Activated CD8-positive, alpha-beta T cell treated with anti-CD3 and anti-CD28 coated beads, Interleukin-2, amount 10 ng/mL, durations not matched to agents 7 days and 5 days (primary cell): ENCODE results near the gene SRSF4. TPM values are rescaled to one million over a fixed set of nuclear protein-coding genes. Genes with fewer than 3 reads are reported as not detected.
"Not testable (repeated sequence)": the region's sequence is repeated elsewhere in the genome, so short reads cannot be mapped to it uniquely, and the experiment has no call there.

Experiments
- ATAC-seq: fragments of 150-1000 bp; cut with Tn5 transposase; one replicate; pipeline ENCODE4 v1.10.0; 2021; ENCODE audit warnings: moderate library complexity
- CTCF ChIA-PET: fragments of 350-600 bp; sonication (Branson Sonifier 250); formaldehyde crosslinking; loops from one replicate; lab custom pipeline; 2021; ENCODE audit warnings: antibody characterized with exemption; lab: Charles Lee
- POLR2A ChIA-PET: fragments of 350-600 bp; sonication (Branson Sonifier 250); formaldehyde crosslinking; loops from one replicate; lab custom pipeline; 2021; ENCODE audit warnings: antibody characterized with exemption; lab: Charles Lee
- DNase-seq: peaks from one replicate; pipeline ENCODE4 v3.0.0-alpha.2; 2020
- H3K27ac Mint-ChIP-seq: one replicate; pipeline ENCODE4 v1.8.0; 2021; ENCODE audit warnings: mild to moderate bottlenecking, mixed read lengths
- H3K27me3 Mint-ChIP-seq: one replicate; pipeline ENCODE4 v1.8.0; 2021; ENCODE audit warnings: low read depth, mixed read lengths
- H3K36me3 Mint-ChIP-seq: one replicate; pipeline ENCODE4 v1.8.0; 2021; ENCODE audit warnings: low read depth, mixed read lengths
- H3K4me1 Mint-ChIP-seq: one replicate; pipeline ENCODE4 v1.8.0; 2021; ENCODE audit warnings: low read depth, mixed read lengths
- H3K4me3 Mint-ChIP-seq: one replicate; pipeline ENCODE4 v1.8.0; 2021; ENCODE audit warnings: mild to moderate bottlenecking, mixed read lengths
- H3K9me3 Mint-ChIP-seq: one replicate; pipeline ENCODE4 v1.8.0; 2022; ENCODE audit warnings: mixed read lengths; ENCODE audit not compliant: insufficient read depth
- total RNA-seq, 2 experiments: library from RNA; stranded (reverse); gene quantifications; one replicate each; pipeline ENCODE4 v1.2.3, GENCODE V29; 2021

Gene SRSF4
- total RNA-seq, 2 experiments from 2014 or later, result 122 to 124 TPM

DNA sequence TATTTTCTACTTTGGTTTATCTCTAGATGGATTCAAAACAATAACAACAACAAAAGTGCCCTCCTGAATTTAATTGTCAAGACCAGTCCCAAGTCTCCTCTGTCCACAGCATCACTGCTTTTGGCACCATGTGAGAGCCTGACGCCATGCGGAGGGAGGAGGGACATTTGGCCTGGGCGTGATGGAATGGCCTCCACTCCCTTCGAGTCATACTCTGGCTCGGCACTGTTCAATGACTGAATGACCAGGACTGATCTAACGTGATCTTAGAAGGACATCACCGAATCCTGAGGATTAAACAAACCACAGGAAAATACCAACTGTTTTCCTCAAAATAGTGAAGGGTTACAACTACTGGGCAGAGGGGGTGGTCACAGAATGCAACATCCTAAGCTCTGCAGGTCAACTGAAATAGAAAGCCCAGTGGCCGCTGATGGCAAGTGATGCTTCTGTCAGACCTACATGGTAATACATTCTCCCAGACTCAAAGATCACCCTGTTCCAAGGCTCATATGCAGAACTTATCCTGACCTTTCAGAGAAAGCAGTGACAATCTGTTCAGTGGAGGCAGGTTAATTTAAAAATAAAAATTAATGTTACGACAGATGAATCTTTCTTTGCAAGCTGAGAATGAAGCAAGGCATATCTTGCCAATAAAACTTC is 19.1 kb downstream of the SRSF4 start:
- POLR2A ChIA-PET, result interaction anchor here (1.3 kb wide), 1 partner anchor 18 kb away, joined by 4 read pairs; no protein-coding TSS in a partner anchor
- ATAC-seq (no peak), DNase-seq (no peak)
- H3K27me3 Mint-ChIP-seq, result no peaks in the 10 kb centered on the region
- H3K4me1 Mint-ChIP-seq, result peaks cover 57% of the 10 kb centered on the region
- H3K4me3 Mint-ChIP-seq, result no peak overlapping the region
- H3K27ac Mint-ChIP-seq, result no peak overlapping the region
- no peaks in the 10 kb centered on the region for H3K9me3 Mint-ChIP-seq
- CTCF ChIA-PET, result interaction anchor here (2.9 kb wide), 1 partner anchor 8 kb away, joined by 8 read pairs; no protein-coding TSS in a partner anchor
- peaks cover 70% of the 10 kb centered on the region for H3K36me3 Mint-ChIP-seq

DNA sequence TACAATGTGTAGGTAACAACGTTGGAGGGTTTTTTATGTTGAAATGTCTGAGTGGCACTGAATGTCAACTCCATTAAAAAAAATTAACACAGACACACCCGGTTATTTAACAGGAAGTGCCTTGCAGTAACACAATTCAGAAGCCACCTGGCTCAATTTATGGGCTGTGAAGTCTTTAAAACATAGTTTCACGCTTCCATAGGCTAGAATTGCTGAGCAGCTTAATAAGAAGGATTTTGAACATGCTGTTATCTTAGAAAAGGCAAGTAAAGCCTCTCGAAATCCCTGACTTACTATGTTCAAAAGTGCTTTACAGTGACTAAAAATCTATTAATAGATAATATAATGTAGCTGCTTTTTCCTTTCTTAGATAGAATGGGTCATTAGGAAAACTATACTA is 19.7 kb downstream of the SRSF4 start:
- Mint-ChIP-seq H3K4me1 (peaks cover 51% of the 10 kb centered on the region), H3K4me3 (no peak overlapping the region), H3K9me3 (no peaks in the 10 kb centered on the region), H3K36me3 (peaks cover 69% of the 10 kb centered on the region), H3K27me3 (no peaks in the 10 kb centered on the region), H3K27ac (peak overlapping the region; percentile 46)
- ChIA-PET POLR2A (interaction anchor here (1.3 kb wide), 1 partner anchor 18 kb away, joined by 4 read pairs; no protein-coding TSS in a partner anchor), CTCF (interaction anchor here (2.9 kb wide), 1 partner anchor 9 kb away, joined by 8 read pairs; no protein-coding TSS in a partner anchor)
- DNase-seq, result no peak
- no peak for ATAC-seq

DNA sequence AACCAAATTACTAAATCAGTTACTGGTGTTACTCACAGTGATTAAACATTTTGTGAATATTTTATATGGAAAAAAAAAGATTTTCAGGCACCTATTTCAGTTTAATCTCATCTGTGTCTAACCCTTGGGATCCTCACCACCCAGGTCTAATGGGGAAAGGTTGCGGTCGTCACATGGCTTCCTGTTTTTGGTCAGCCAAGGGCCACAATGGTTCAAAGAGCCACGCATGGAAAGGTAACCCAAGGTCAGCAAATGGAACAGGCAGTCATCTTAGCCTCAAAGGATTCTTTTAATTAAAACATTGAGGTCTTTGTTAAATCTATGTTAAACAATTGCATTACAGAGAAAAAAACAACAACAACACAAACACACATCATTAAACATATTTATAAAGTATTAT is 21.9 kb downstream of the SRSF4 start:
- H3K4me3 Mint-ChIP-seq, result no peak overlapping the region
- no peak for ATAC-seq
- peaks cover 65% of the 10 kb centered on the region for H3K36me3 Mint-ChIP-seq
- CTCF ChIA-PET, result interaction anchor here (1.2 to 2.9 kb wide), 2 partner anchors 9 to 11 kb away, joined by 3 to 8 read pairs; no protein-coding TSS in a partner anchor
- DNase-seq, result no peak
- no peak overlapping the region for H3K27ac Mint-ChIP-seq
- H3K4me1 Mint-ChIP-seq, result peaks cover 29% of the 10 kb centered on the region
- POLR2A ChIA-PET, result no interaction called here
- no peaks in the 10 kb centered on the region for H3K27me3 Mint-ChIP-seq
- H3K9me3 Mint-ChIP-seq, result no peaks in the 10 kb centered on the region

DNA sequence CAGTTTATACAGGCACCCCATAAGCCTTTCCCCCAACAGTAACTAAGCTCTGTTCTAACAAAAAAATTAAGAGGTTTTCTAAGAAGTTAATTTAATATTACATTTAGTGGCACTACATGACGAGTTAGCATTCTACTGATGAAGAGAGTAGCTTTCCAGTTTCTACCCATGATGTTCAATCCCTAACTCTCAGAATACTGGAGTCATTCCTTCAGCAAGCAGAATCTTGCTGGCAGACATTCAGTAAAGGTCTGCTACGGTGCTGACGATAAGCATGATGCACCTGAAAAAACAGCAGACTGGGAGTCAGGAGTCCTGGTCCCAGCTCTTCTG is 24.5 kb downstream of the SRSF4 start:
- H3K27me3 Mint-ChIP-seq, result no peaks in the 10 kb centered on the region
- ChIA-PET CTCF (interaction anchor here (1.2 to 1.4 kb wide), 2 partner anchors 45 to 372 kb away, joined by 3 read pairs; no protein-coding TSS in a partner anchor), POLR2A (interaction anchor here (0.9 kb wide), 1 partner anchor 9 kb away, joined by 3 read pairs; no protein-coding TSS in a partner anchor)
- DNase-seq (no peak), ATAC-seq (no peak)
- peaks cover 12% of the 10 kb centered on the region for H3K4me1 Mint-ChIP-seq
- peaks cover 66% of the 10 kb centered on the region for H3K36me3 Mint-ChIP-seq
- H3K4me3 Mint-ChIP-seq, result no peak overlapping the region
- H3K27ac Mint-ChIP-seq, result no peak overlapping the region
- no peaks in the 10 kb centered on the region for H3K9me3 Mint-ChIP-seq

GRCh38 chr1:29156543-29157268 is 25.0 kb downstream of the SRSF4 start:
- Mint-ChIP-seq H3K27me3 (no peaks in the 10 kb centered on the region), H3K27ac (peak overlapping the region; percentile 34), H3K9me3 (no peaks in the 10 kb centered on the region), H3K4me1 (peaks cover 10% of the 10 kb centered on the region), H3K4me3 (no peak overlapping the region), H3K36me3 (peaks cover 72% of the 10 kb centered on the region)
- POLR2A ChIA-PET, result interaction anchor here (0.9 kb wide), 1 partner anchor 10 kb away, joined by 3 read pairs; no protein-coding TSS in a partner anchor
- no peak for ATAC-seq
- CTCF ChIA-PET, result interaction anchor here (1.2 to 1.4 kb wide), 2 partner anchors 46 to 372 kb away, joined by 3 read pairs; no protein-coding TSS in a partner anchor
- DNase-seq, result no peak

DNA sequence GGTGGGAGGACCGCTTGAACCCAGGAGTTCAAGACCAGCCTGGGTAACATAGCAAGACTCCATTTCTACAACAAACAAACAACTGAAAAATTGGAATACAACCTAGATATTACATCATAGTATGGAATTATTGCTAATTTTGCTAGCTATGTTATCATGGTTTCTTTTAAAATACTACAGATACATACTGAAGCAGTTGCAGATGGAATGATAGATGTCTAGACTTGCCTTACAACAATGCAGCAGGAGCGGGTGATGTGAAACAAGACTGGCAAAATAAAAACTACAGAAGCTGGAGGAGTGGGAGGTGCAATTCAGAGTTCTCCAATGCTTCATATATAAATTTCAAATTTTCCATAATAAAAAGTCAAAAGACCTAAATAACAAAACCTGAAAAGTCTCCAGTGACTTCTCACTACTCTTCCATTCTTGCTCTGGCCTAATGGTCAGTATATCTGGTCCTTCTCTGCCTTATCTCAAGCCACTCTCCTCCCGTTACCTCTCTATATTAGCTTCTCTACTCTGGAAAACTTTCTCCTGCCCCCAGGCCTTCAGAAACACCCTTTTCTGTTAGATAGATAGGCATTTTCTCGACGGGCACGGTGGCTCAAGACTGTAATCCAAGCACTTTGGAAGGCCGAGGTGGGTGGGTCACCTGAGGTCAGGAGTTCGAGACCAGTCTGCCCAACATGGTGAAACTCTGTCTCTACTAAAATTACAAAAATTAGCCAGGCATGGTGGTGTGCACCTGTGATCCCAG is 29.5 kb downstream of the SRSF4 start:
- ChIA-PET CTCF (interaction anchor here (1.4 to 1.5 kb wide), 2 partner anchors 18 to 50 kb away, joined by 3 to 6 read pairs; no protein-coding TSS in a partner anchor), POLR2A (no interaction called here)
- ATAC-seq, result no peak
- Mint-ChIP-seq H3K4me3 (no peak overlapping the region), H3K27me3 (no peaks in the 10 kb centered on the region), H3K27ac (no peak overlapping the region), H3K4me1 (no peaks in the 10 kb centered on the region), H3K36me3 (peaks cover 86% of the 10 kb centered on the region), H3K9me3 (no peaks in the 10 kb centered on the region)
- DNase-seq, result no peak

DNA sequence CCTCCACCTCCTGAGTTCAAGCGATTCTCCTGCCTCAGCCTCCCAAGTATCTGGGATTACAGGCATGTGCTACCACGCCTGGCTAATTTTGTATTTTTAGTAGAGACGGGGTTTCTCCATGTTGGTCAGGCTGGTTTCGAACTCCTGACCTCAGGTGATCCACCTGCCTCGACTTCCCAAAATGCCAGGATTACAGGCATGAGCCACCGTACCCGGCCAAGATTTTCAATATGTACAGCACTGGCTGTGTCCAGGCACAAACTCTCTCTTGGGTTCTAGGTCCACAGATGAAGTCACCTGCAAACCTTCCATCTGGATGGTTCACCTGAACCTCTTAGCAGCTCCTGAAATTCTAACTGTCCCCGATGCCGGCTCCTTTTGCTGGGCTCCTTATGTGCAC is 31.4 kb downstream of the SRSF4 start:
- H3K4me1 Mint-ChIP-seq, H3K9me3 Mint-ChIP-seq, POLR2A ChIA-PET, H3K27me3 Mint-ChIP-seq, H3K27ac Mint-ChIP-seq, ATAC-seq, DNase-seq, H3K4me3 Mint-ChIP-seq: not testable (repeated sequence)
- CTCF ChIA-PET, result interaction anchor here (1.1 kb wide), 1 partner anchor 10 kb away, joined by 3 read pairs; no protein-coding TSS in a partner anchor
- peaks cover 87% of the 10 kb centered on the region for H3K36me3 Mint-ChIP-seq

GRCh38 chr1:29148656-29149491 is 32.8 kb downstream of the SRSF4 start:
- no peaks in the 10 kb centered on the region for H3K9me3 Mint-ChIP-seq
- no peak overlapping the region for H3K27ac Mint-ChIP-seq
- ChIA-PET POLR2A (no interaction called here), CTCF (interaction anchor here (1.2 kb wide), 1 partner anchor 272 kb away, joined by 3 read pairs; no protein-coding TSS in a partner anchor)
- no peaks in the 10 kb centered on the region for H3K27me3 Mint-ChIP-seq
- H3K36me3 Mint-ChIP-seq, result peaks cover 80% of the 10 kb centered on the region
- H3K4me1 Mint-ChIP-seq, result no peaks in the 10 kb centered on the region
- DNase-seq, result no peak
- ATAC-seq, result no peak
- H3K4me3 Mint-ChIP-seq, result no peak overlapping the region

GRCh38 chr1:29145739-29146437 is 35.8 kb downstream of the SRSF4 start:
- Mint-ChIP-seq H3K9me3 (no peaks in the 10 kb centered on the region), H3K4me1 (no peaks in the 10 kb centered on the region), H3K27me3 (no peaks in the 10 kb centered on the region), H3K4me3 (no peak overlapping the region), H3K27ac (peak overlapping the region; percentile 9), H3K36me3 (peaks cover 66% of the 10 kb centered on the region)
- POLR2A ChIA-PET, result interaction anchor here (0.5 kb wide), 1 partner anchor 158 kb away, joined by 4 read pairs; no protein-coding TSS in a partner anchor
- CTCF ChIA-PET, result no interaction called here
- no peak for DNase-seq
- peak; percentile 19 for ATAC-seq

DNA sequence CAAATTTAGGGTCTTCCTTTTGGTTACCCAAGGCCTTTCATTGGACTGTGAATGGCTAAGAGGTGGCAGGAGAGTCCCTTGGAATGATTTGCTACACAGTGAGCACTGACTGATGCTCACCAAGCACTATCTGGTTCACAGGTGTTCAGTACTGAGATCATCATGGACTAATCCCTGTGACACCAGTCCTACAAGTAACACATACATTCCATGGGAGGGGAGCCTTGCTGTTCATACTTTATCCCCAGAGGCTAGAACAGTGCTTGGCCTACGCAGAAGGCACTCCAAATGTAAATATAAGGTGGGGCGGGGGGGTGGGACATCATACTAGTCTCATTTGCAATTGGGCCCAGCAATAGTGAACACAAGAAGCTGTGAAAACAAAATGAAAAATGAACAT is 37.5 kb downstream of the SRSF4 start:
- DNase-seq (no peak), ATAC-seq (no peak)
- no peak overlapping the region for H3K4me3 Mint-ChIP-seq
- no peaks in the 10 kb centered on the region for H3K27me3 Mint-ChIP-seq
- no peaks in the 10 kb centered on the region for H3K9me3 Mint-ChIP-seq
- no peak overlapping the region for H3K27ac Mint-ChIP-seq
- ChIA-PET CTCF (no interaction called here), POLR2A (no interaction called here)
- H3K36me3 Mint-ChIP-seq, result peaks cover 50% of the 10 kb centered on the region
- H3K4me1 Mint-ChIP-seq, result no peaks in the 10 kb centered on the region
